NOMO-1 (cell line): Measurements from ENCODE around the gene FNDC3A.
A peak's percentile ranks its signal among the peaks of the same experiment; 100 is the strongest.
"Not testable (repeated sequence)": the region's sequence is repeated elsewhere in the genome, so short reads cannot be mapped to it uniquely, and the experiment has no call there.

ENCODE experiments used
- DNase-seq, 2 experiments: peaks; one replicate each; lab custom pipeline; 2025; ENCODE audit not compliant: unreplicated experiment in 2 of 2; lab: John Stamatoyannopoulos, UW

The FNDC3A gene

DNA sequence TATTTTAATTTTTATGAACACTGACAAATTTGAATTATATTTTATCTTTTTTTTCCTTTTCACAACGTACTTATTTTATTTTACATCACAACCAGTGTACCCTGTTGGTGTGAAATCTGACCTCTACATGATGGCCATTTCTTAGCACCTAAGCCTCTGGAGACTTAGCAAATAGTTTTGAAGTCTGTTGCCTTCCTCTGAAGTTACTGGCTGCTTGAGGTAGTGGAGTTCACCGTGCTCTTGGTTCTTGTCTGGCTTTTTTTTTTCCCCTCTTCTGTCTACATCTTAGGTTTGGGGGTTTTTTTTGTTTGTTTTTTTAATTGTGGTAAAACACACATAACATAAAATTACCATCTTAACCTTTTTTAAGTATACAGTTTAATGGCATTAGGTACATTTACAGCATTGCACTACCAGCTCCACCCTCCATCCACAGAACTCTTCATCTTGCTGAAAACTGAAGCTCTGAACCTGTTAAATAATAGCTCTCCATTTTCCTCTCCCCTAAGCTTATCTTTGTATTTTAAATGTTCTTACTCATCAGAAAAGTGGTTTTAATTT is 150.3 kb downstream of the FNDC3A start:
- no peak for DNase-seq

DNA sequence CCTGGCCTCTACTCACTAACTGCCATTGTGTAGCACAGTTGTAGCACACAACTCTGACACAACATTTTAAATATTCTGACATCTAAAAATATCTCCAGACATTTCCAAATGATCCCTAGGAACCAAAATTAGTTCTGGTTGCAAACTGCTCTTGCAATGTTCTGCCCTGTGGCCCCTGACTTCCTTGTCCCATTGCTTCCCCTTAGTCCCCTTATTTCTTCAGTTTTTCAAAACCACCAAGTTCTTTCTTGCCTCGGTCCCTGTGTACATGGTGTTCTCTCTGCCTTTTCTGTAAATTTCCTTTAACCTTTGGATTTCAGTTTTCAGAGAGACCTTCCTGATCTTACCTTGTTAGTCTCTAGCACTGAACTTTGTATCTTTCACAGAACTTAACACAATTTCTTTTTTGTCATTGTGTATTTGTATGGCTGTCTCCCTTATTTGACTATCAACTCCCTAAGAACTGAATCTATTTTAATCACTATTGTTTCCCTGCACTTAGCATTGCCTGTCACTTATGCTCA is 156.8 kb downstream of the FNDC3A start:
- DNase-seq: peak; percentile 36 to 58

DNA sequence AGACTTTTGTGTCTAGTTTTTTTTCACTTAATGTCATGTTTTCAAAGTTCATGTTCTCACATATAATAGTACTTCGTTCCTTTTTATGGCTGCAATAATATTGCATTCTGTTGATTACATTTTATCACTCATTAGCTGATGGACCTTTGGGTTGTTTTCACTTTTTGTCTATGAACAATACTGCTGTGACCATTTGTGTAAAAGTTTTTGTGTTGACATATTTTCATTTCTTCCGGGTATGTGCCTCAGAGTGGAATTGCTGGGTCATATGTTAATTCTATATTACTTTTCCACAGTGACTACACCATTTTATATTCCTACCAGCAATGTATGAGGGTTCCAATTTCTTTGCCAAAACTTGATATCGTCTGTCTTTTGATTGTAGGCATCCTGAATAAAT is 158.6 kb downstream of the FNDC3A start:
- no peak for DNase-seq

DNA sequence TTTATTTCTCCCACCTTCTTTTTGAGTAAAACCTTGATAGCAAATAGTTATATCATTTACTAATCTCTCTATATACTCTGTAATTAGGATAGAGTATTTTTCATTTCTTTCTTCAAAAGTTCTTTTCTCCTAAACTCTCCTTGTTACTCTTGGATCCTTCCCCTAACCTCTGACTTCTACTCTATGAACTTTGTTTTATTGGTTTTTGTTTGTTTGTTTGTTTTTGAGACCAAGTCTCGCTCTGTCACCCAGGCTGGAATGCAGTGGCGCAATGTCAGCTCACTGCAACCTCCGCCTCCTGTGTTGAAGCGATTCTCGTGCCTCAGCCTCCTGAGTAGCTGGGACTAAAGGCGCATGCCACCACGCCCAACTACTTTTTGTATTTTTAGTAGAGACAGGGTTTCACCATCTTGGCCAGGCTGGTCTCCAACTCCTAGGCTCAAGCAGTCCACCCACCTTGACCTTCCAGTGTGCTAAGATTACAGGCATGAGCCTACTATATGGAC is 161.5 kb downstream of the FNDC3A start:
- not testable (repeated sequence) for DNase-seq

GRCh38 chr13:49140910-49141611 is 165.3 kb downstream of the FNDC3A start:
- DNase-seq: no peak

DNA sequence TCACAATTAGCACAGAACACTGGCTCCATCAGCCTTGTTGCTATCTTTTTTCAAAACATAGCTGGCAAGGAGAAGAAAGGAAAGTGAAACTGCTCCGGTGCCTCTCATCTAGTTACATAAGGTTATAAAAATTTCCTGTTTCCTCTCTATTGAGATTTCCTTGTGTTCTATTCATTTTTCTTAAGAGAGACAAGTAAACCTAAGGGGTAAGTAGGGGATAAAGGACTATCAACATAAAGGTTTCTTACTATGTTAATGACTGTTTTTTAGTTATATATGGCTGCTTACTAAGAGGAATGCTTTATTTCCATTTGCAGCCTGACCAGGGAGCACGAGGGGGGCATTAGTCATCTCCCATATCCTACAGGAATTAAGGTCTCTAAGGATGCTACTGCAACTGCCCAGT is 171.2 kb downstream of the FNDC3A start:
- DNase-seq: peak in 1 of 2 experiments; percentile 19

GRCh38 chr13:49148405-49148804 is 172.7 kb downstream of the FNDC3A start:
- no peak for DNase-seq

DNA sequence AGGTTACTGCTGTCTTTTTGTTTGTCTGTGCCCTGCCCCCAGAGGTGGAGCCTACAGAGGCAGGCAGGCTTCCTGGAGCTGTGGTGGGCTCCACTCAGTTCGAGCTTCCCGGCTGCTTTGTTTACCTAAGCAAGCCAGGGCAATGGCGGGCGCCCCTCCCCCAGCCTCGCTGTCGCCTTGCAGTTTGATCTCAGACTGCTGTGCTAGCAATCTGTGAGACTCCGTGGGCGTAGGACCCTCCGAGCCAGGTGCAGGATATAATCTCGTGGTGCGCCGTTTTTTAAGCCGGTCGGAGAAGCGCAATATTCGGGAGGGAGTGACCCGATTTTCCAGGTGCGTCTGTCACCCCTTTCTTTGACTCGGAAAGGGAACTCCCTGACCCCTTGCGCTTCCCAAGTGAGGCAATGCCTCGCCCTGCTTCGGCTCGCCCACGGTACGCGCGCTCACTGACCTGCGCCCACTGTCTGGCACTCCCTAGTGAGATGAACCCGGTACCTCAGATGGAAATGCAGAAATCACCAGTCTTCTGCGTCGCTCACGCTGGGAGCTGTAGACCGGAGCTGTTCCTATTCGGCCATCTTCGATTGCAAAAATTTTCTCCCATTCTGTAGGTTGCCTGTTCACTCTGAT is 182.4 kb downstream of the FNDC3A start:
- not testable (repeated sequence) for DNase-seq

GRCh38 chr13:49163162-49163561 is 187.4 kb downstream of the FNDC3A start:
- DNase-seq: not testable (repeated sequence)

- no peak for DNase-seq
Observed at GRCh38 chr13:49164712-49165111, 189.0 kb downstream of the FNDC3A start.

DNA sequence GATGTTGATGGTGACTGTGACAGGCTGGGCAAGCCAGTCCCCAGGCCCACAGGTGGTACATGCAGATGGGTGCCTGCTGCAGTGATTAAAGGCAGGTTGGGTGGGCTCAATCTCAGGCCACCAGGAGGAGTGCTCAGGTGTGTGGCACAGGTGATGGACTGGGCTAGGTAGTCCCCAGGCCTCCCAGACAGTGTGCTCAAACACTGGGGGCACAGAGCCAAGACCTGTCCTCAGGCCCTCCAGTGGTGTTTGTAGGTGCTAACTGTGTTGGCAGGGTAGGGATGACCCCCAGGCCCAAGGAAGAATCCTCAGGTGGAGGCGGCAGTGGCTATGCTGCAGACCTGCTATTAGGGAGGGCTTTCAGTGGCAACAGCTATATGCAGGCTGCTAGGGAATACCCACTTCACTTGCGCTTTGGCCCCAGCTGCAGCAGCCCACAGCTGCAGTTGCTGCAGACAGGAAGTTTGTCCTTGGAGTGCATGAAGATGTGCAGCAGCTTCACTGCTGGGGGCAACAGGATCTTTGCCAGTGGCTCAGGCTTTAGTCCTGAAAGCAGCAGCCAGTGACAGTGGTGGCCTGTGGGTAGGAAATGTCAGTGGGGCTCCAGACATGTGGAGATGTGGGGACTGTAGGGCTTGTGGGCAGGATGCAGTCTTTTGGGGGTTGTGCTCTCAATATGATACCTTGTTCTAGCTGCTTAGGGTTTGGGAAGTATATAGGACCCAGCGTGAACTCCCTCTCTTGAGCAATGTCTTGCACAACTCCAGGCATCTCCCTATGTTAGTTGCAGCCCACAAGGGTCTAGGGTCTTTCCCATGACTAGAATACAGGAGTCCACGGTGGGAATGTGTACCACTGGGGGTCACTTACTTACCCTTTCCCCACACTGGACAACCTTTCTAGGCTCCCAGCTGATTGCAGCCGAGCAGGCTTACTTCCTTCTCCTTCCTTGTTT is 190.4 kb downstream of the FNDC3A start:
- no peak for DNase-seq

DNA sequence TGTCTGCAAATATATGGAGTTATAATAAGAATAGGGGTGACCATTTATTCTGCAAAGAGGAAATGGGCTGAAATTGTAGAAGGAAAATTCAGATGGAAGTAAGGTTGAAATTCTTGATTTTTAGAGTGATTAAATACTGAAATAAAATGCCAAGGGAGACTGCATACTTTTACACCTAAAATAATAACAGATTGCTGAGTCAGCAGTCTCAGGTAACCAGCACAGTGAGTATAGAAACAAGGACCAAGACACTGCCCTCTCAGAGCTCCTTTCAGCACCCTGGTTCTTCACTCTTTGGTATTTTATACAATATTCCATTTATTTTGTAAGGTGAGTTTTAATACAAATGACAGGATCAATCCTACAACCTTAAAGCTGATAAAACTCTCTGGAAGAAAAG is 195.6 kb downstream of the FNDC3A start:
- no peak for DNase-seq

DNA sequence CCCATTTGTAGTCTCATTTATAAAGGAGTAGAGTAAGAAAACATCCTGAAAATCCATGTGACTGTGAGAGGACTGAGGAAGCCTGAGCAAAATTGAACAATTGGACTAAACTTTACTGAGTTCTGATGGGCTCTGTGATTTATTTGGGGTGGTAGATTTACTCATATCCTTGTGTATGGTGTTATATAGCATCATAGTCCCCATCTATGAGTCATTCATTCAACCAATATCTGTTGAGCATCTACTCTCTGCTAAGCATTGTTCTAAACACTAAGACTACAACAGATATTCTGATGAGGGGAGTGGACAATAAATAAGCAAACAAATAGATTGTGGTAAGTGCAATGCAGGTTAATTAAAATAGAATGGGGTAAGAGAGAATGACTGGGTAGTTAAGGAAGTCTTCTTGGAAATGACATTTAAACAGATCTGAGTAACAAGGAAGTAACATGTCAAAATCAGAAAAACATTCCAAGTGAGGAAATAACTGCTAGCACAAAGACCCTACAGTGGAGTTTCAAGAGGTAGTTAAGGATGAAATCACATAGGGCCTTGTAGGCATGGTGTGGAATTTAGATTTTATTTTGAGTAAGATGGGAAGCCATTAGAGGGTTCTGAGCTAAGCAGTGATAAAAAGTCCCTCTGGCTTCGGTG is 208.1 kb downstream of the FNDC3A start:
- no peak for DNase-seq

- DNase-seq: no peak
Observed at GRCh38 chr13:49184621-49185020, 208.9 kb downstream of the FNDC3A start.

DNA sequence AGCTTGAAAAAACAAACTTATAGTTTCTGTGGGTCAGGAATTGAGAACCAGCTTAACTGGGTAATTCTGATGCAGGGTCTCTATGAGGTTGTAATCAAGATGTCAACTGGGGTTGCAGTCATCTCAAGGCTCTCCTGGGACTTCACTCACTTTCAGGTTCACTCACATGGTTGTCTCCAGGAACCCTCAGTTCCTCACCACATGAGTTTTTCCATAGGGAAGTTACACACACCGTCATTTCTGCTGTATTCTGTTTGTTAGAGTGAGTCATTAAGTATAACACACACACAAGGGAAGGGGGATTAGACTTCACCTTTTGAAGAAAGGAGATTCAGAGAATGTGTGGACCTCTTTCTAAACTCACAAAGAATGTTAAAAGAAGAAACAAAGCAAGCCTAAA is 209.6 kb downstream of the FNDC3A start:
- no peak for DNase-seq

GRCh38 chr13:49190901-49191300 is 215.2 kb downstream of the FNDC3A start:
- no peak for DNase-seq

DNA sequence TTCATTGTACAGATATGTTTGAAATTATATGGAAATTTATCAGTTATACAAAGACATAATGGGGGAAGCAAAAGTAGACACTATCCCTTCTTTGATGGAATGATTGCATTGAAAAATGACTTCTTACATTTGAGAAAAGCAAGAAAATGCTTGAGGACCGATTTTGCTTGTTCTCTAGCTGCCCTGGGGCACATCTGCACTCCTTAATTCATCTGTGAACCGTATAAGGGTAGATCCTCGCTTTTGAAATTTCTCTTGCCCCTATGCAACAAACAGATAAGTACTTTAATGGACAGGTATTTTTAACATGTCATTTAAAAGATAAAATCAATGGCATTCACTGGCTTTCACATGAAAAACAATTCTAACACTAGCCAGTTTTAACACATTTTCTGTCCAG is 230.9 kb downstream of the FNDC3A start:
- DNase-seq: no peak

DNA sequence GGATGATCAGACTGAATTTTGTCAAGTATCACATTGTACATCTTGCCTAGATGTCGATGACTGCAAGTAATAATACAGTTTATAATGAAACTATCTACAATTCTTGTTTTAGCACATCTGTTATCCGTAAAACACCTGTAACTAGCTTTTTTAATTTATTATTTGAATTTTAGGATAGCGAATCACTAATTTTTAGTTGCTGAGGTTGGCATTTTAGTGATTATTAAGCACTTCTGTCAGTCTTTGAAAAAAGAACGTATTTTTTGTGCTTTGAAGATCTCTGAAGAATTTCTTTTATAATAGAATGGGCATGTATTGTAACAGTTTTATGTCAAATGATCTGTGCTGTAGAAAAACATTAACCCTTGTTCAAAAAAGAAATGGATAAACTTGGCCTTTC is 232.9 kb downstream of the FNDC3A start:
- no peak for DNase-seq

DNA sequence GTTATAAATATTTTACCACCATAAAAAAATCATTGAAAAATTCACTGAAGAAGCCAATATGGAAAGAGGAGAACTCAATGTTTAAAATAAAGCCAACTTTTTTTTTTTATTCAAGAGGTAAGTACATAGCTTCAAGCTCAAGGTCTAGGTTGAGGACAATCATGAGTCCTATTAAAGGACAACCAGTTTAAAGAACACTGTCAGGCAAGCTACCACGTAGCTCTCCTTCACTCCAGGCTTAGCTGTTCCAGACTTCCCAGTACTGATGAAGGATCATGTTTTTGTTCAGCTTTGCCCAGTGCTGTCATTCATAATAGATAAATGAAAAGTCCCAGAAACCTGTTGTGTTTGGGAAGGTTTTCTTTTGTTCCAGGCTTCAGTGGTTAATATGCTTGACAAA is 234.4 kb downstream of the FNDC3A start:
- no peak for DNase-seq

- no peak for DNase-seq
Observed at GRCh38 chr13:49210669-49211068, 235.0 kb downstream of the FNDC3A start.
